NCI-H1417 (cell line): ENCODE results near the gene DLEC1.
"Not testable (repeated sequence)": the region's sequence is repeated elsewhere in the genome, so short reads cannot be mapped to it uniquely, and the experiment has no call there.

Experiments used
- DNase-seq, 3 experiments: peaks; one replicate each; lab custom pipeline; 2025; lab: John Stamatoyannopoulos, UW

The DLEC1 gene

GRCh38 chr3:38084334-38085310 lies 45.6 kb downstream of the DLEC1 start:
- DNase-seq, result no peak

GRCh38 chr3:38085311-38085942 lies 46.4 kb downstream of the DLEC1 start:
- DNase-seq, result no peak

DNA sequence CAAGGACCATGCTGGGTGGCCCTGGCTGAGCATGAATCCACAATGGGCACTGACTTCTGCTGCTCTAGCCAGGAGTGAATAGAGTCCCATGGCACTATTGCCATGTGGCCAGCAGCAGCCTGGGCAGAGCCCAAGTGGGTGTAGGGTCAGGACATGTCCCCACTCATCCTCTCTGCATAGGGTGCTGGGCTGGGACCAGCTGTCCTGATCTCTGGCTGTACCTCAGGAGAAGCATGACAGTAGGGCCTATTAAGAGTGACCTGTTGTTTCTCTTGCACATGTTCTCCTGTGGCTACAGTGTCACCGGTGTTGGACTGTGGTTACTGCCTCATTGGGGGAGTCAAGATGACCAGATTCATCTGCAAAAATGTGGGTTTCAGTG lies 46.9 kb downstream of the DLEC1 start:
- no peak for DNase-seq

- no peak for DNase-seq
These were observed 47.5 kb downstream of the DLEC1 start for GRCh38 chr3:38086496-38086895.

- not testable (repeated sequence) for DNase-seq
These were observed 48.3 kb downstream of the DLEC1 start for GRCh38 chr3:38087278-38087677.

DNA sequence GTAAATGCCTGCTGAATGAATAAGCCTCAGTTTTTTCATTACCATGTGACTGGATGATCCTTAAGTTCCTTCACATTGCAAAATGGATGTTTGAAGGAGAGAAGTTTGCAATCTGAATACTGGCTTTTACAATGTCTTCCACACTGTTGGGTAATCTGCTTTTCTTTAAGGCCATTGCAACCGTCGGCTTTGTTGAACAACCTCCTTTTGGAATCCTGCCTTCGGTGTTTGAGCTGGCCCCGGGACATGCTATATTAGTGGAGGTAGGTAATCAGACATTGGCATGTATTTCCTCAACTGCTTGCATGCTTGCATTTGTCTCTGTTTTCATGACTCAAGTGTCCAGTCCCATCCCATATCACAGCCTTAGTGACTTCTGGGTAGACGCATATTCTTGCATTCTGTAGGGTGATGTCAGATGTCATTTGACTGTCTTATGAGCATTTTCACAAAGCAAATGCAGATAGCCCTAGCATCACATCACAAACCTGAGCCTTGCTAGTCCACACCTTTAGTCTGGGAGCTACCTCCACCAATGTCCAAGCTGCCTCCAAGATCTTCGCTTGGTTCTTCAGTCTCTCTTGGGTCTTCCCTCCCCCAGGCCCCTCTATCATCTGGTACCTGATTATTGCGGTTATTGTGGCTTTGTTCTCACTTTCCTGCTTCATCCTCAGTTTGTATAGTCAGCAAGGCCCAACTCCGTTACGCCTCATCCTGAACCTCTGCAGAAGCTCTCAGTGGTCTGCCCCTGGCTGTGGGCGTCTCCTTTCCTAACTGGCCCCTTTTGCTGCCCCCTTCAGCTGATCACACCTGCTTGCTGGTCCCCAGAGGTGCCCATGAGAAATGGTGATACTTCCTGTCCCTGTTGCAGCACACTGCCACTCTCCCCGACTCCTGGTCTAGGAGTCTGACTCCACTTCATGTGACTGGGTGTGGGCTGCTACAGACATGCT lies 49.4 kb downstream of the DLEC1 start:
- no peak for DNase-seq

DNA sequence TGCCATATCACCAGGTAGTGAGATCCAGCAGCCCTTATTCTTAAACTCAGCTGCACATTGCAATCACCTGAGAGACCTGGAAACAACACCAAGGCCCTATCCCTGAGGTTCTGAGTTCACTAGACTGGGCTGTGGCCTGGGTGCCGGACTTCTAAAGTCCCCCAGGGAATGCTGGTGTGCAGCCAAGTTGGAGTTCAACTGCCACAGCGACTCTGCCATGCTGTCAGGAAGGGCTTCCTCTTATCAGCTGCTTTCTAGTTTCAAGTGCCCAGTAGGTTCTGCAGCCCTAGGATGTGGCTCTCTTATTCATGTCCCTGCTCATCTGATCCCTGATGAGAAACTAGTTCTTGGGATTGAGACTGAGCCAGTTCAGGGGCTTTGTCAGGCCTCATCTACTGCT lies 50.2 kb downstream of the DLEC1 start:
- no peak for DNase-seq

GRCh38 chr3:38090453-38090852 lies 51.4 kb downstream of the DLEC1 start:
- DNase-seq, result no peak

GRCh38 chr3:38094999-38095398 lies 56.0 kb downstream of the DLEC1 start:
- DNase-seq, result no peak

GRCh38 chr3:38095669-38096483 lies 56.9 kb downstream of the DLEC1 start:
- DNase-seq, result no peak

- DNase-seq, result no peak
These were observed 58.7 kb downstream of the DLEC1 start for GRCh38 chr3:38097446-38098375.

GRCh38 chr3:38098376-38098723 lies 59.3 kb downstream of the DLEC1 start:
- no peak for DNase-seq

- DNase-seq, result peak in 2 of 3 experiments; percentile 11 to 27
These were observed 60.5 kb downstream of the DLEC1 start for GRCh38 chr3:38099518-38099917.

GRCh38 chr3:38100498-38100897 lies 61.5 kb downstream of the DLEC1 start:
- no peak for DNase-seq

GRCh38 chr3:38101811-38102443 lies 62.9 kb downstream of the DLEC1 start:
- DNase-seq, result peak in 1 of 3 experiments; percentile 16

DNA sequence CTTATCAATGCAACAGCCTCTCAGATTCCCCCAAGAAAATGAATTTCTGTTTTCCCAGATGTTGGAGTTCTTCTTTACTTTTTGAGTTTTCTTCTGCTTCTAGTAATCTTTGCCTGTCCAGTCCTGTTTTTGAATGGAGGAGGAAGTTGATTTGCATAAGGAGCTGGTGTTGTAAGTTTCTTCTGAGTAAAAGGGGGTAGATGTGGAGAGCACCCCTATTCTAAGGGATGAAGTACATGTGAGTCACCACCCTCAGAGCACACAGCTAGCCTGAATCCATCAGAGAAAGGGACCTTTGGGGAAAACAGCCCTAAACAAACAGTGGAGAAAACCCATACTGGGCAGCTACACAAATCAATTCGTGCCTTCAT lies 63.4 kb downstream of the DLEC1 start:
- no peak for DNase-seq

- DNase-seq, result no peak
These were observed 66.5 kb downstream of the DLEC1 start for GRCh38 chr3:38105525-38105924.

- DNase-seq, result no peak
These were observed 69.1 kb downstream of the DLEC1 start for GRCh38 chr3:38107911-38108648.
